Endothelial cell of umbilical vein (primary cell): ENCODE results near the gene CHCHD10.

Experiments
- CTCF ChIP-seq, 2 donors: IDR thresholded peaks; 1 replicate in 1 of 2; 2 replicates in 1 of 2; pipeline ENCODE4 v1.5.1; 2011; ENCODE audit warnings: low read length in 2 of 2, mild to moderate bottlenecking in 2 of 2, moderate library complexity in 2 of 2, control low read depth in 1 of 2, inconsistent platforms in 1 of 2, low read depth in 1 of 2; ENCODE audit not compliant: insufficient read depth in 1 of 2; ENCODE audit errors: extremely low read depth in 1 of 2
- EZH2 ChIP-seq: IDR thresholded peaks from 2 replicates; pipeline ENCODE4 v1.6.1; 2012; ENCODE audit warnings: borderline replicate concordance, low read depth, mild to moderate bottlenecking, moderate library complexity, low read length, inconsistent platforms; ENCODE audit not compliant: severe bottlenecking
- MAX ChIP-seq: IDR thresholded peaks from 2 replicates; pipeline ENCODE4 v1.6.1; 2011; ENCODE audit not compliant: insufficient read depth, insufficient read length

GRCh38 chr22:23742505-23743264 is 25.1 kb downstream of the CHCHD10 start:
- no peak for TF ChIP-seq EZH2
- TF ChIP-seq CTCF (IDR thresholded peaks at IDR 0.05; ENCODE audit: extremely low read depth in 1 of 2, insufficient read depth in 1 of 2, low read depth in 1 of 2, low read length in 2 of 2) = no peak
- TF ChIP-seq MAX = no peak
